Neuronal stem cell (in vitro differentiated cells): ENCODE measurements around the gene FOLR2.

Experiments used
- DNase-seq: peaks from one replicate; pipeline ENCODE4 v3.0.0-alpha.2; 2013; ENCODE audit warnings: low spot score
- H2AFZ ChIP-seq: one replicate; pipeline ENCODE4 v1.6.1; 2013; ENCODE audit warnings: mild to moderate bottlenecking, low read length, inconsistent platforms
- H2AK5ac ChIP-seq: 2 replicates; pipeline ENCODE4 v1.6.1; 2013; ENCODE audit warnings: low read depth, mild to moderate bottlenecking, inconsistent platforms, low read length, moderate library complexity, mixed read lengths
- H2BK120ac ChIP-seq: 2 replicates; pipeline ENCODE4 v1.6.1; 2013; ENCODE audit warnings: low read depth, mild to moderate bottlenecking, inconsistent platforms, low read length, moderate library complexity, mixed read lengths
- H2BK12ac ChIP-seq: one replicate; pipeline ENCODE4 v1.6.1; 2013; ENCODE audit warnings: low read length, inconsistent platforms
- H2BK15ac ChIP-seq: 2 replicates; pipeline ENCODE4 v1.6.1; 2013; ENCODE audit warnings: mild to moderate bottlenecking, low read length, inconsistent platforms, mixed read lengths
- H2BK5ac ChIP-seq: one replicate; pipeline ENCODE4 v1.6.1; 2013; ENCODE audit warnings: inconsistent platforms, mild to moderate bottlenecking, low read length, moderate library complexity
- H3K14ac ChIP-seq: one replicate; pipeline ENCODE4 v1.6.1; 2013; ENCODE audit warnings: low read length, inconsistent platforms
- H3K18ac ChIP-seq: 2 replicates; pipeline ENCODE4 v1.6.1; 2013; ENCODE audit warnings: low read length, inconsistent platforms
- H3K23ac ChIP-seq: 2 replicates; pipeline ENCODE4 v1.6.1; 2013; ENCODE audit warnings: low read depth, mild to moderate bottlenecking, mixed read lengths, low read length, inconsistent platforms; ENCODE audit not compliant: poor library complexity
- H3K27ac ChIP-seq: replicated peaks from 3 replicates; pipeline ENCODE4 v1.5.1; 2013; ENCODE audit warnings: low read length, inconsistent platforms
- H3K27me3 ChIP-seq, 3 experiments: 2 replicates each; pipeline ENCODE4 v1.6.1; 2013; ENCODE audit warnings: low read length in 3 of 3, mild to moderate bottlenecking in 2 of 3, inconsistent platforms in 1 of 3, low read depth in 1 of 3, mixed read lengths in 1 of 3, moderate library complexity in 1 of 3; ENCODE audit not compliant: control insufficient read depth in 3 of 3, insufficient read depth in 3 of 3
- H3K36me3 ChIP-seq, 2 donors: replicated peaks in 1 of 2; 2 replicates each; pipeline ENCODE4 v1.6.1; 2013; ENCODE audit warnings: low read length in 2 of 2; ENCODE audit not compliant: control insufficient read depth in 2 of 2, insufficient read depth in 2 of 2
- H3K4ac ChIP-seq: 2 replicates; pipeline ENCODE4 v1.6.1; 2013; ENCODE audit warnings: inconsistent platforms, mild to moderate bottlenecking, low read length, moderate library complexity
- H3K4me1 ChIP-seq, 2 donors: 1 replicate in 1 of 2; 2 replicates in 1 of 2; pipeline ENCODE4 v1.6.1; 2013; ENCODE audit warnings: low read length in 2 of 2, low read depth in 1 of 2; ENCODE audit not compliant: control insufficient read depth in 2 of 2, insufficient read depth in 1 of 2
- H3K4me2 ChIP-seq: one replicate; pipeline ENCODE4 v1.6.1; 2013; ENCODE audit warnings: mild to moderate bottlenecking, low read length, inconsistent platforms; ENCODE audit not compliant: insufficient read depth, poor library complexity, severe bottlenecking
- H3K4me3 ChIP-seq, 2 donors: 2 replicates each; pipeline ENCODE4 v1.5.1; 2013; ENCODE audit warnings: low read length in 2 of 2, mild to moderate bottlenecking in 2 of 2, inconsistent platforms in 1 of 2, moderate library complexity in 1 of 2
- H3K79me1 ChIP-seq: one replicate; pipeline ENCODE4 v1.6.1; 2013; ENCODE audit warnings: low read depth, mild to moderate bottlenecking, inconsistent platforms, low read length, moderate library complexity
- H3K9ac ChIP-seq: one replicate; pipeline ENCODE4 v1.6.1; 2013; ENCODE audit warnings: mild to moderate bottlenecking, low read depth, low read length, inconsistent platforms; ENCODE audit not compliant: poor library complexity
- H3K9me3 ChIP-seq, 2 donors: replicated peaks in 1 of 2; 2 replicates each; pipeline versions ENCODE3 to v1.6.1; 2013; ENCODE audit warnings: low read length in 2 of 2, mild to moderate bottlenecking in 2 of 2, inconsistent platforms in 1 of 2, low read depth in 1 of 2, mixed read lengths in 1 of 2, moderate library complexity in 1 of 2; ENCODE audit not compliant: control insufficient read depth in 2 of 2, insufficient read depth in 1 of 2
- H4K8ac ChIP-seq: one replicate; pipeline ENCODE4 v1.6.1; 2013; ENCODE audit warnings: low read depth, mild to moderate bottlenecking, inconsistent platforms, low read length, moderate library complexity
- H4K91ac ChIP-seq: one replicate; pipeline ENCODE4 v1.6.1; 2013; ENCODE audit warnings: low read length, low read depth, mild to moderate bottlenecking, inconsistent platforms; ENCODE audit not compliant: poor library complexity
- WGBS, 2 donors: extraction: QIAGEN DNeasy Blood & Tissue Kit; methylation state at CpG; one replicate each; pipeline ENCODE4 v1.1.7; 2013; ENCODE audit warnings: missing lambda C conversion rate in 2 of 2, mixed read lengths in 1 of 2; ENCODE audit not compliant: insufficient read length in 2 of 2, insufficient replicate concordance in 1 of 2; ENCODE audit errors: extremely low coverage in 2 of 2; 5-methylcytosine and 5-hydroxymethylcytosine counted together

The FOLR2 gene

GRCh38 chr11:72229925-72230763, 13.6 kb downstream of the FOLR2 start:
- H3K4me1 ChIP-seq, result peaks cover 2 to 12% of the 10 kb centered on the region in 2 donors
- DNase-seq, result no peak
- H2BK5ac ChIP-seq, result no peak overlapping the region
- H3K79me1 ChIP-seq, result peaks cover 14% of the 10 kb centered on the region
- no CpG with 5 or more reads among the region's 21 CpGs for WGBS, 2 donors
- no peak overlapping the region for H3K4me3 ChIP-seq
- no peak overlapping the region for H3K18ac ChIP-seq
- H3K36me3 ChIP-seq, result peaks cover 63 to 90% of the 10 kb centered on the region in 2 donors
- no peak overlapping the region for H3K4ac ChIP-seq
- H3K27me3 ChIP-seq, result no peaks in the 10 kb centered on the region
- no peak overlapping the region for H2AFZ ChIP-seq
- no peak overlapping the region for H4K91ac ChIP-seq
- no peaks in the 10 kb centered on the region for H3K9me3 ChIP-seq
- H3K4me2 ChIP-seq, result no peak overlapping the region
- H4K8ac ChIP-seq, result no peak overlapping the region
- H2BK12ac ChIP-seq, result no peak overlapping the region
- H3K9ac ChIP-seq, result no peak overlapping the region
- no peak overlapping the region for H2AK5ac ChIP-seq
- H2BK120ac ChIP-seq, result no peak overlapping the region
- no peak overlapping the region for H3K14ac ChIP-seq
- peak overlapping the region; percentile 1 for H3K23ac ChIP-seq
- no peak overlapping the region for H2BK15ac ChIP-seq
- no peak overlapping the region for H3K27ac ChIP-seq

GRCh38 chr11:72230764-72231365, 14.3 kb downstream of the FOLR2 start:
- Histone ChIP-seq H3K9me3 (no peaks in the 10 kb centered on the region), H3K9ac (no peak overlapping the region), H3K4me1 (peaks cover 0 to 7% of the 10 kb centered on the region in 2 donors), H3K18ac (no peak overlapping the region), H2AK5ac (no peak overlapping the region), H2BK12ac (no peak overlapping the region), H2BK15ac (no peak overlapping the region), H3K79me1 (peaks cover 8% of the 10 kb centered on the region), H3K23ac (no peak overlapping the region), H4K91ac (no peak overlapping the region), H3K14ac (no peak overlapping the region), H3K4me3 (no peak overlapping the region), H3K36me3 (peaks cover 68 to 97% of the 10 kb centered on the region in 2 donors), H2BK120ac (no peak overlapping the region), H3K27ac (no peak overlapping the region), H3K27me3 (no peaks in the 10 kb centered on the region), H2AFZ (no peak overlapping the region), H2BK5ac (no peak overlapping the region), H4K8ac (no peak overlapping the region), H3K4ac (no peak overlapping the region), H3K4me2 (no peak overlapping the region)
- DNase-seq, result no peak
- no CpG with 5 or more reads among the region's 18 CpGs for WGBS, 2 donors

GRCh38 chr11:72231396-72232259, 15.0 kb downstream of the FOLR2 start:
- DNase-seq, result no peak
- Histone ChIP-seq H4K8ac (no peak overlapping the region), H3K14ac (no peak overlapping the region), H3K9ac (no peak overlapping the region), H3K4me3 (no peak overlapping the region), H2AK5ac (no peak overlapping the region), H3K18ac (no peak overlapping the region), H3K79me1 (peaks cover 7% of the 10 kb centered on the region), H2BK5ac (no peak overlapping the region), H3K36me3 (peaks cover 71 to 100% of the 10 kb centered on the region in 2 donors), H3K4ac (no peak overlapping the region), H3K9me3 (no peaks in the 10 kb centered on the region), H3K27ac (no peak overlapping the region), H4K91ac (no peak overlapping the region), H3K4me2 (no peak overlapping the region), H2BK12ac (no peak overlapping the region), H3K27me3 (no peaks in the 10 kb centered on the region), H2BK120ac (no peak overlapping the region), H2BK15ac (no peak overlapping the region), H3K4me1 (peaks cover 0 to 3% of the 10 kb centered on the region in 2 donors), H3K23ac (no peak overlapping the region), H2AFZ (no peak overlapping the region)
- no CpG with 5 or more reads among the region's 9 CpGs for WGBS, 2 donors
